Activated naive CD8-positive, alpha-beta T cell treated with anti-CD3 and anti-CD28 coated beads, Interleukin-2, amount 50 U/mL, for 24 hours (primary cell): ENCODE data around the gene OR6B2.

Source experiments
- ATAC-seq: fragments of 150-1000 bp; cut with Tn5 transposase; one replicate; pipeline ENCODE4 v1.10.0; 2021
- DNase-seq: peaks from one replicate; pipeline ENCODE4 v3.0.0; 2021
- H3K27ac Mint-ChIP-seq: one replicate; pipeline ENCODE4 v1.8.0; 2021; ENCODE audit warnings: mild to moderate bottlenecking, mixed read lengths
- H3K27me3 Mint-ChIP-seq: one replicate; pipeline ENCODE4 v1.8.0; 2021; ENCODE audit warnings: mixed read lengths
- H3K36me3 Mint-ChIP-seq: one replicate; pipeline ENCODE4 v1.8.0; 2021; ENCODE audit warnings: low read depth, mixed read lengths
- H3K4me1 Mint-ChIP-seq: one replicate; pipeline ENCODE4 v1.8.0; 2021; ENCODE audit warnings: mixed read lengths
- H3K4me3 Mint-ChIP-seq: one replicate; pipeline ENCODE4 v1.8.0; 2021; ENCODE audit warnings: mild to moderate bottlenecking, moderate library complexity, mixed read lengths
- H3K9me3 Mint-ChIP-seq: one replicate; pipeline ENCODE4 v1.8.0; 2021; ENCODE audit warnings: mixed read lengths

Gene OR6B2

DNA sequence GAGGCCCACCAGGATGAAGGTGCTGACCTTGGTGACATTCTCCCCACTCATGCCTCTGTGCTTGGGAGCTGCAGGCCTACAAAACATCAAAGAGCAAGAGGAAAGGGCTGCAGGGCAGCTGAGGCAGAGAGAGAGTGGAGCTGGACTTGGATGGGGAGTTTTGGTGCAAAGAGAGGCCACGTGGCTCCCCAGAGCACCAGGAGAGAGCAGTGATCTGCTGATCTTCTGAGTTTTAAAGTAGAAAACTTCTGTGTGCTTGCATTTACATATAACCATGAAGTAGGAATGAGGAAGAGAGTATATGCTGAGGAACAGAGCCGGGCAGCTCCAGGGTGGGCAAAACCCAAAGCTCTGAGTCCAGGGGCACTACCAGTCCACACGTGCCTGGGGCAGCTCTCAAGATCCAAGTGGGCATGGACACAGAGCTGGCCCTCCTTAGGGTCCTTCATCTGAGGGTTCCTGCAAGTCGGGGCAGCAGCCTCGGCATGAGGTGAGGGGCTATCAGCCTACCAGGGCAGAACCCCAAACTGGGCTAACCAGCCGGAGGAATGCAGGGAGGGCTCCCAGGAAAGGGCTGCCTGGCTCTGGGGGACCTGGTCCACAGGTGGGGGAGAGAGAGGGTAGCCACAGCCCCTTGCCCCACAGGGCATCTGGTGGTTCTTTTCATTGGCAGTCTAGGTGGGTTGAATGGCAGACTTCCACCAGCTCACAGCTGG, at the start of gene OR6B2:
Gene OR6B2, minus strand, starts transcription at position 51 of the 716 bp plus-strand sequence. Its CDS starts 0 bp downstream, at position 51.
- H3K9me3 Mint-ChIP-seq, result no peaks in the 10 kb centered on the region
- ATAC-seq (no peak), DNase-seq (no peak)
- H3K4me1 Mint-ChIP-seq, result peaks cover 6% of the 10 kb centered on the region
- H3K36me3 Mint-ChIP-seq, result no peaks in the 10 kb centered on the region
- H3K27me3 Mint-ChIP-seq, result peaks cover 31% of the 10 kb centered on the region
- H3K4me3 Mint-ChIP-seq, result no peak within 1 kb of the TSS
- H3K27ac Mint-ChIP-seq, result no peak within 1 kb of the TSS

DNA sequence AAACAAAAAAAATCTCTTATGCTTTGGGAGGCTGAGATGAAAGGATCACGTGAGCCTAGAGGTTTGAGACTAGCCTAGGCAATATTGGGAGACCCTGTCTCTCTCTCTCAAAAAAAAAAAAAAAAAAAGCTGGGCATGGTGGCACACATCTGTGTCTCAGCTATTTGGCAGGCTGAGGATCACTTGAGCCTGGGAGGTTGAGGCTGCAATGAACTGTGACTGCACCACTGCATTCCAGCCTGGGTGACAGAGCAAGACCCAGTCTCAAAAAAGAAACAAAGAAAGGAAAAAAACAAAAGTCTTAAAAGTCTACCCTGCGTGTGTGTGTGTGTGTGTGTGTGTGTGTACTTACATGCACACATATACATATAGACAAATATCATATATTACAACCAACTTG, 48.4 kb upstream of the OR6B2 start:
- H3K27me3 Mint-ChIP-seq, result peaks cover 10% of the 10 kb centered on the region
- H3K4me3 Mint-ChIP-seq, result no peak overlapping the region
- H3K36me3 Mint-ChIP-seq, result peaks cover 7% of the 10 kb centered on the region
- H3K9me3 Mint-ChIP-seq, result peaks cover 32% of the 10 kb centered on the region
- ATAC-seq (no peak), DNase-seq (no peak)
- no peak overlapping the region for H3K27ac Mint-ChIP-seq
- H3K4me1 Mint-ChIP-seq, result no peaks in the 10 kb centered on the region

DNA sequence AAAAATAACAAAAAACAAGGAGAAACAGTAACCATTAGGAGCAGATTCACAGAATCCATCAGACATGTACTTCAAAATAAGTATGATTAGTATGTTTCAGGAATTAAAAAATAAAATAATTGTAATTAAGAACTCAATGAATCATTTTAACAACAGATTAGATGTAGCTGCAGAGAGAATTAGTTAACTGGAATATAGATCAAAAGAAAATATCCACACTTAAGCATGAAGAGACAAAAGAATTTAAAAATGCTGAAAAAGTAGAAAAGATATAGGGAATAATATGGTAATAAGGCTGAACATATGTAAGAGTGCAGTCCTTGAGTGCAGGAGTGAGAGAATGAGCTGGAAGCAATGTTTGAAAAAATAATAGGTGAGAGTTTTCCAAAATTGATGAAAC, 47.2 kb upstream of the OR6B2 start:
- no peak overlapping the region for H3K4me3 Mint-ChIP-seq
- peaks cover 7% of the 10 kb centered on the region for H3K36me3 Mint-ChIP-seq
- H3K4me1 Mint-ChIP-seq, result no peaks in the 10 kb centered on the region
- ATAC-seq (no peak), DNase-seq (no peak)
- peaks cover 15% of the 10 kb centered on the region for H3K27me3 Mint-ChIP-seq
- H3K9me3 Mint-ChIP-seq, result peaks cover 32% of the 10 kb centered on the region
- H3K27ac Mint-ChIP-seq, result no peak overlapping the region

DNA sequence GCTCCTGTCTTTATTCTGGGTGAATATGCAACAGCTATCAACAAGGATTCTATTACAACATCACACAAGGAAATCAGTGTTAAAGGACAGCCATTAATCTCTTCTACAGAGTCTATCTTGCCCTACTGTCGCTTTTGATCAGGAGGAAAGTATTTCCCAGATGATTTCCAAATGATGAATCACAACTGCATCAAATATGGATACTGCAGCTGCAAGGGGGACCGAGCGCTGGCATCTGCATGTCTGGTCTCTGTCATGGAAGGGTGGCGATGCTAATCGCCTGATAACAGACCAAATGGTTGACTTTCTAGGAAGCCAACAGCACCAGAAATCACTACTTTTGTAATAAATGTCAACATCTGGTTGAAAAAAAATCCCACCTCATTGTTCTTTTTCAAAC, 44.3 kb upstream of the OR6B2 start:
- no peaks in the 10 kb centered on the region for H3K4me1 Mint-ChIP-seq

DNA sequence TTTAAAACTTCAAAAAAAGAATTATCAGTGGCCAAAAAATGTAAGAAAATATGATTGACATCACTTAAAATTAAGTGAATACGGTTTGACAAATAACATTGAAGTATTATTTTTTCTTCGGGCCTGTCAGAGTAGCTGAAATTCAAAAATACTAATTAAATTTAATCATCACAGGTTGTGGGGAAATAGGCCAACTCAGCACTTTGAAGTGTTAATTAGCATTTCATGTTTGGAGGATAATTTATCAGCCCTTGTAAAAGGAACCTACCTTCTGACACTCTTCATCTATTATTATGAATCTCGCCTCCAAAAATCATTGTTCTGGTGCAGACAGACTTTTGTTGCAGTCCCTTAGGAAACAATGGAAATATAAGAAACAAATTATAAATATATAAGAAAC, 40.7 kb upstream of the OR6B2 start:
- Mint-ChIP-seq H3K4me1 (no peaks in the 10 kb centered on the region), H3K9me3 (peaks cover 14% of the 10 kb centered on the region), H3K27me3 (peaks cover 15% of the 10 kb centered on the region), H3K4me3 (no peak overlapping the region), H3K36me3 (no peaks in the 10 kb centered on the region), H3K27ac (no peak overlapping the region)
- DNase-seq, result no peak
- ATAC-seq, result no peak

More for the DNA sequence above, 44.3 kb upstream of the OR6B2 start:
- Mint-ChIP-seq H3K27me3 (peaks cover 14% of the 10 kb centered on the region), H3K36me3 (peaks cover 7% of the 10 kb centered on the region), H3K9me3 (peaks cover 36% of the 10 kb centered on the region), H3K27ac (no peak overlapping the region), H3K4me3 (no peak overlapping the region)
- DNase-seq (no peak), ATAC-seq (no peak)

DNA sequence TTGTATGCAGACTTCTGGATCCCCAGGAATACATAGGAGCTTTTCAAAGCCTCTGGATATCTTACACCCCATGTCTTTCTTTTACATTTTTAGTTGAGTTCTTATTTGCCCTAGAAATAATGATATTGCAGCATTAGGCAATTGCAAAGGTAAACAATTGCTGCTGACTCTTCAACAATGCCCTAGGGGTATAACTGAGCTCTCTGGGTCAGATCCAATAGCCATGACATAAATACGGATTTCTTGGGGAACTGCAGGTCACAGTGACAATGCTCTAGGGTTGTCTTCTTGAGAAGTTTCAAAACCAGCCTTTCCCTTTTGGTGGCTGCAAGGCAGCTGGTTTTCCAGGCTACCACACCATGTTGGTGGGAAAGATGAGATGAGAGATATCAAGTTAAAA, 39.6 kb upstream of the OR6B2 start:
- Mint-ChIP-seq H3K27me3 (peaks cover 18% of the 10 kb centered on the region), H3K9me3 (peaks cover 6% of the 10 kb centered on the region), H3K36me3 (no peaks in the 10 kb centered on the region), H3K4me1 (no peaks in the 10 kb centered on the region), H3K4me3 (no peak overlapping the region), H3K27ac (no peak overlapping the region)
- DNase-seq, result no peak
- no peak for ATAC-seq

DNA sequence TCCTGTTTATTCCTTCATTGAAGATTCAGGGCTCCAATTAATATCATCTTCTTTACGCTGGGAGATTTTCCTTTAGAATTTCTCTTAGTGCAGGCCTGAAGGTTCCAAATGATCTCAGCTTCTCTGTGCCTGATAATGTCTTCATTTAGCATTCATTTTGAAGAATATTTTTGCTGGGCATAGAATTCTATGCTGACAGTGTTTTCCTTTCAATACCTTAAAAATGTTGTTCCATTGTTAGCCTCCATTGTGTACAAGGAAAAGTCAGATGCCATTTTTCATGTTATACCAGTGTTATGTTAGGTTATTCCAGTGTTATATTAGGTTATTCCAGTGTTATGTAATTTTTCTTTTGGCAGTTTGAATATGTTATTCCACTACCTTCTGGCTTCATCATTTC, 38.0 kb upstream of the OR6B2 start:
- DNase-seq, result no peak
- Mint-ChIP-seq H3K4me1 (no peaks in the 10 kb centered on the region), H3K4me3 (no peak overlapping the region), H3K27me3 (peaks cover 15% of the 10 kb centered on the region), H3K36me3 (no peaks in the 10 kb centered on the region), H3K9me3 (peaks cover 6% of the 10 kb centered on the region), H3K27ac (no peak overlapping the region)
- no peak for ATAC-seq

DNA sequence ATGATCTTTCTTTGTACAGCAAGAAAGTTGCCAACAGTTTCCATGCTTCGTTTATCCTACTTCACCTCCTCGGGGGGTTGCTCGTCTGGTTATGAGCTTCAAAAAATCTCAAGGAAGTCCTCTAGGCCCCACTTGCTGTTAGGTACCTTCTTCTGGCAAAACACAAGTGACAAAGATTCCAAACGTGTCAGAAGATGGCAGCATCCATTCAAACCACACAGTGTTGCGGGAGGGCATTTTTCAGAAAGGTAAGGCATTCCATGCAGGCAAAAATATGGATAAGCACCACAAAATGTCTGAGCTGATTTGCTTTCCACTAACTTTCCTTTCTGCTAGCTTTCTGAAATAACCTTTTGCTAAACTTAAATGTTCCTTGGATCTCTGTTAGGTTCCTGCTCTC, 36.3 kb upstream of the OR6B2 start:
- Mint-ChIP-seq H3K36me3 (no peaks in the 10 kb centered on the region), H3K4me3 (no peak overlapping the region), H3K9me3 (peaks cover 6% of the 10 kb centered on the region), H3K27ac (no peak overlapping the region), H3K4me1 (no peaks in the 10 kb centered on the region), H3K27me3 (peaks cover 12% of the 10 kb centered on the region)
- no peak for DNase-seq
- no peak for ATAC-seq

DNA sequence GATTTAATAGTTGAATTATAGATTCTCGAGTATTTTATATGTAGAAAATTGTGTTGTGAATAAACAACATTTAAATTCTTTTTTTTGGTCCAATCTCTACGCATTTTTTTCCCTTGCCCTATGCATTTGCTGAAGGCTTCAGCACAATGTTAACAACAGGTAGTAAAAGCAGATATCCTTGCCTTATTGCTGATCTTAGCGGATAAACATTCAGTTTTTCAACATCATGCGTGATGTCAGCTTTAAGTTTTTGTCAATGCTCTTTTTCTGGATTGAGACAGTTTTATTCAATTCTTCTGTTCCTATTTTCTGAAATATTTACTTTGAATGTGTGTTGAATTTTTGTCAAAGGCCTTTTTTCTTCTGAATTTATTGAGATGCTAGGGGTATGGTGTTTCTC, 34.7 kb upstream of the OR6B2 start:
- no peaks in the 10 kb centered on the region for H3K4me1 Mint-ChIP-seq
- peaks cover 11% of the 10 kb centered on the region for H3K27me3 Mint-ChIP-seq
- H3K36me3 Mint-ChIP-seq, result no peaks in the 10 kb centered on the region
- ATAC-seq (no peak), DNase-seq (no peak)
- H3K27ac Mint-ChIP-seq, result no peak overlapping the region
- H3K9me3 Mint-ChIP-seq, result peaks cover 5% of the 10 kb centered on the region
- H3K4me3 Mint-ChIP-seq, result no peak overlapping the region

DNA sequence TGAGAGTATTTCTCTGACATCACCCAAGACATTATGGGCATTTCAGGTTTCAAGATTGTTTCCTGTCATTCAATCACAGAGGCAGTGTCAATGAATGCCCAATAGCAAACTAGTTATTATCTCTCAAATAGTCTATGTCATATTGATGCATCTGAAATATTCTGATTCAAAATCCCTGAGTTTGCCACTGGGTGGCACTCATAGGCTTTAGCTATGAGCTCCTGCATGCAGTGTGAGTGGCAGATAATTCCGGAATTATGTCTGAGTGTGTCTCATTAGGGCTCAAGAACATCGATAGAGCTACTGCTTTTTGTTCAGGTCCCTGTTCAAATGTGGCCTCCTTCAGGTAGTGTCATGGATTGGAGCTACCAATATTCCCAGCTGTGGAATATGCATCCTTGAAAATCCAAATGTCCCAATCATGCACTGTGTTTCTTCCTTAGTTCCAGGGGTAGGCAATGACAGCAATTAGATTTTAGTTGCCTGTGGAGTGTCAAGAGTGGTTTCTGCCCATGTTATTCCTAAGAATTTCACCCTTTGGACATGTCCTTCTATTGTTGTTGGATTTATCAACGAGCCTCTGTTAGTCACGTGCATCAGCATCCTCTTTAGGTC, 30.9 kb upstream of the OR6B2 start:
- Mint-ChIP-seq H3K36me3 (no peaks in the 10 kb centered on the region), H3K27me3 (peaks cover 11% of the 10 kb centered on the region), H3K4me3 (no peak overlapping the region), H3K9me3 (no peaks in the 10 kb centered on the region), H3K27ac (no peak overlapping the region), H3K4me1 (no peaks in the 10 kb centered on the region)
- ATAC-seq (peak; percentile 59), DNase-seq (peak; percentile 34)

DNA sequence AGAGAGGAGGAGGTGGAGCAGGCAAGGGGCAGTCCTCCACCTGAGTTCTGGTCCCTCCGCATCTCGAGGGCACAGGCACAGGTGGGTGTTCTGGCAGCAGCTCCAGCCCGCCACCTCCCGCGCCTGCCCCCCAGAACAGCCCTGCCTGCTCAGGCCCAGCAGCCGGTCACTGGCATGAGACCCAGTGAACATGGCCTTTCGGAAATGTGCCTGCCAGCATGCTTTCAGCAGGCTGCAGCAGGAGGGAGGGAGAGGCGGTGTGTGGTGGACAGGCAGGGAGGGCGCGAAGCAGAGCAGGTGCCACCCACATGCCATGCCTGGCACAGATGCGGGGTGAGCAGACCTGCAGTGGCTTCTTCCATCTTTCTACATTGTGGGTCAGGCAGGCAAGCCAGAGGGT, 26.4 kb upstream of the OR6B2 start:
- DNase-seq (no peak), ATAC-seq (no peak)
- Mint-ChIP-seq H3K27ac (no peak overlapping the region), H3K36me3 (no peaks in the 10 kb centered on the region), H3K4me1 (no peaks in the 10 kb centered on the region), H3K9me3 (no peaks in the 10 kb centered on the region), H3K27me3 (peaks cover 32% of the 10 kb centered on the region), H3K4me3 (no peak overlapping the region)

DNA sequence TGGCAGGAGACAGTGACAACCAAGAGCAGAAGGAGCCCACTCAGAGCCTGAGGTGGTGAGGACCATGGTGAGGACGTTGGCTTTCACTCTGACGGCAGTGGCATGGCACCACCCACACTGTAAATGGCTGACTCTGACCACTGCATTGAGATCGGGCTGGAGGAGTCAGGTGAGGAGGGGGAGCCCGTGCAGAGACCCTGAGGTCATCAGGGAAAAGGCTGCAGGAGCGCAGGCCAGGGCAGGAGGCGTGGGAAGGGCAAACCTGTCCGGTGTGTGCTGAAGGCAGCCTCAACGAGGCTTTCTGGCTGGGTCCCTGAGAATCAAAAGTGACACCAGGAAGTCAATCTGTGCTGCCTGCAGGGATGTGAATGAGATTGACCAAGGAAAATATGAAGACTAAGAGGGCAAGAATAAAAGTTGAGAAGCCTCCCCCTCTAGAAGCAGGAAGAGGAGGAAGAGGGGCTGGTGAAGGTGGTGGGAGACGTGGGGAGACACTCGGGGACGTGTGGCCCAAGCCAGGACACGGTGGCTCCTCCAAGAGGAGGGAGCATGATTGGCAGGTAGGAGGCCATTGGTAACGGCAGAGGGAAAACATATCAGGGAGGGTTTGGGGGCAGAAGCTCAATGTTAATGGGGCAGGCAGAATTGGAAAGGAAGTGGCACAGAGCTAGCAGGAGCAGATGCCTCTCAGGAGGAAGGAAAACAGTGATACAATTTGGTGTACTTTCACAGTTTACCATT, 25.1 kb upstream of the OR6B2 start:
- no peak for ATAC-seq
- H3K27ac Mint-ChIP-seq, result no peak overlapping the region
- peaks cover 32% of the 10 kb centered on the region for H3K27me3 Mint-ChIP-seq
- H3K4me1 Mint-ChIP-seq, result no peaks in the 10 kb centered on the region
- H3K36me3 Mint-ChIP-seq, result no peaks in the 10 kb centered on the region
- DNase-seq, result no peak
- no peaks in the 10 kb centered on the region for H3K9me3 Mint-ChIP-seq
- H3K4me3 Mint-ChIP-seq, result no peak overlapping the region

DNA sequence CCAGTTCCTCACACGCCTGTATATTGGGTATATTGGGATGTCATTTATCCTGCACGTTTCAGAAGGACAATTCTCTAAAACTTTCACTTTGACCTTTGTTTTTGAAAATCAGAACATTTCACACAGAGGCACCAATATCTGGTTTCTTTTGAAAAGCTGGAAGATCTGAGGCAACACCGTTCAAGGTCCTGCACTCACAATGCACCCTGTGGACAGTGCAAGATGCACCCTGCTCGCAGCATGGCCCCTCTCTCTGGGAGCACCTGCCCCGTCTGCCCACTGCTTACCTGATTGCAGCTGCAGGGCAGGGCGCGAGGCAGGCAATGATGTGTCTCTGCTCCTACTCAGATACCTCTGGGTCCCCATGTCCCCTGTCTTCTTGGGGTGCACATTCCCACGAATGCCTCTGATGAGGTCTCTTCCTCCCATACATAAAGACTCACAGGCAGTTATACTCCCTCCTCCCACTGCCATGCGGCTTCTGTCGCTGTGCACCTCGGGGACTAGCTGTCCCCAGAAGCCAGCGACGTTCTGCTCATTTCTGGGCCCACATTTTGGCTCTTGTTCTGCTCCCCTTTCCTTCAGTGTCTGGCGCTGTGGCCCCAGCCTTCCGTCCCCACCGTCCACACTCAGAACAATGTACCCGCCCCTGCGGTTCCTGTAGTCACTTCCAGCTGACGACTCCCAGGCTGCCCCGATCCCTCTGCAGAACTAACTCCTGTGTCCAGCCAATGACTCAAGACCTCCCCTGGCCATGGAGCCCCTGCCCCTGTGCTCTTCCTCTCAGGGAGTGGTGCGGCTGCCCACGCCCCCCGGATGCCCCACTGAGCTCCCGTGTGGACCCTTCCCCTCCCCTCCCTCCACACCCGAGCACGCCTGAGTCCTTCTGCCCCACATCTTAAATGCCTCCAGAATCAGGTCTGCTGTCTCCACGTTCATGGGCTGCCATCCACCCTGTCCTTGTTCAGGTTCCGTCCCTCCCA, 23.2 kb upstream of the OR6B2 start, which contains the start of gene OR6B3:
Gene OR6B3, minus strand, starts transcription at position 349 of the 983 bp plus-strand sequence.
- Mint-ChIP-seq H3K27me3 (peaks cover 37% of the 10 kb centered on the region), H3K4me3 (no peak within 1 kb of the TSS), H3K4me1 (no peaks in the 10 kb centered on the region), H3K9me3 (no peaks in the 10 kb centered on the region), H3K27ac (no peak within 1 kb of the TSS), H3K36me3 (no peaks in the 10 kb centered on the region)
- DNase-seq (no peak), ATAC-seq (no peak)

DNA sequence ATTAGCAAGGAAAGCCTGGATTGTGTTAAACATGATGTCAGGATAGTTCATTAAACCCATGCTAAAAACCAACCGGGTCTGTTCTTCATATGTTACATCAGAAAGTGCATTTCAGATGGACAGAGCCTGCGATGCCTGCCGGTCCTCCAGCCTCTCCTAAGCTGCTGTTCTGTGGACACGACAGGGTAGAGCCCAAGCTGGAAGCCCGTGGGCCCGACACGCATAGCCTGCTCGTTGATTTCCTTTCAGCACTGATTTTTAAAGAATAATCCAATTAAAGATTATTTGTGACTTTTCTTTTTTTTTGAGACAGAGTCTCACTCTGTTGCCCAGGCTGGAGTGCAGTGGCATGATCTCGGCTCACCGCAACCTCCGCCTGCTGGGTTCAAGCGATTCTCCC, 22.3 kb upstream of the OR6B2 start:
- ATAC-seq, result no peak
- Mint-ChIP-seq H3K4me1 (no peaks in the 10 kb centered on the region), H3K27ac (no peak overlapping the region), H3K4me3 (no peak overlapping the region), H3K9me3 (no peaks in the 10 kb centered on the region), H3K27me3 (peaks cover 40% of the 10 kb centered on the region), H3K36me3 (no peaks in the 10 kb centered on the region)
- no peak for DNase-seq
